ENCODE data around the gene MZT2A.
"Not testable (repeated sequence)": the region's sequence is repeated elsewhere in the genome, so short reads cannot be mapped to it uniquely, and the experiment has no call there.

MZT2A gene

GRCh38 chr2:131519871-131520470 is 27.8 kb upstream of the MZT2A start:
- not testable (repeated sequence) for H3K4me1 ChIP-seq (ENCODE audit: control insufficient read depth in 5 of 5, insufficient read depth in 5 of 5, low read length in 5 of 5); H3K27me3 ChIP-seq (ENCODE audit: control insufficient read depth in 5 of 5, insufficient read depth in 4 of 5, low read length in 5 of 5); H3K9ac ChIP-seq (ENCODE audit: low read length in 5 of 5); H3K9me3 ChIP-seq (ENCODE audit: control insufficient read depth in 5 of 5, low read length in 5 of 5); H3K4me3 ChIP-seq (ENCODE audit: low read depth in 1 of 5, low read length in 5 of 5); H3K27ac ChIP-seq (ENCODE audit: low read depth, low read length)
- H3K36me3 ChIP-seq (ENCODE audit: control insufficient read depth in 5 of 5, insufficient read depth in 5 of 5, low read length in 5 of 5): peaks cover 0 to 56% (median 41%) of the 10 kb centered on the region in 5 donors

- H3K9me3 ChIP-seq (ENCODE audit: control insufficient read depth in 5 of 5, low read length in 5 of 5): no peaks in the 10 kb centered on the region
- H3K4me1 ChIP-seq (ENCODE audit: control insufficient read depth in 5 of 5, insufficient read depth in 5 of 5, low read length in 5 of 5): no peaks in the 10 kb centered on the region
- no peak overlapping the region for H3K9ac ChIP-seq (ENCODE audit: low read length in 5 of 5)
- peaks cover 0 to 61% (median 41%) of the 10 kb centered on the region in 5 donors for H3K36me3 ChIP-seq (ENCODE audit: control insufficient read depth in 5 of 5, insufficient read depth in 5 of 5, low read length in 5 of 5)
- H3K27me3 ChIP-seq (ENCODE audit: control insufficient read depth in 5 of 5, insufficient read depth in 4 of 5, low read length in 5 of 5): no peaks in the 10 kb centered on the region
- H3K4me3 ChIP-seq (ENCODE audit: low read depth in 1 of 5, low read length in 5 of 5): no peak overlapping the region
- H3K27ac ChIP-seq (ENCODE audit: low read depth, low read length): no peak overlapping the region
Observed at GRCh38 chr2:131519466-131519865, 27.3 kb upstream of the MZT2A start.

GRCh38 chr2:131518531-131518930 is 26.3 kb upstream of the MZT2A start:
- H3K9me3 ChIP-seq (ENCODE audit: control insufficient read depth in 5 of 5, low read length in 5 of 5); H3K27ac ChIP-seq (ENCODE audit: low read depth, low read length); H3K9ac ChIP-seq (ENCODE audit: low read length in 5 of 5); H3K27me3 ChIP-seq (ENCODE audit: control insufficient read depth in 5 of 5, insufficient read depth in 4 of 5, low read length in 5 of 5); H3K4me3 ChIP-seq (ENCODE audit: low read depth in 1 of 5, low read length in 5 of 5); H3K4me1 ChIP-seq (ENCODE audit: control insufficient read depth in 5 of 5, insufficient read depth in 5 of 5, low read length in 5 of 5): not testable (repeated sequence)
- H3K36me3 ChIP-seq (ENCODE audit: control insufficient read depth in 5 of 5, insufficient read depth in 5 of 5, low read length in 5 of 5): peaks cover 0 to 70% (median 46%) of the 10 kb centered on the region in 5 donors

GRCh38 chr2:131517856-131518255 is 25.7 kb upstream of the MZT2A start:
- H3K36me3 ChIP-seq (ENCODE audit: control insufficient read depth in 5 of 5, insufficient read depth in 5 of 5, low read length in 5 of 5): peaks cover 0 to 76% (median 52%) of the 10 kb centered on the region in 5 donors
- not testable (repeated sequence) for H3K9me3 ChIP-seq (ENCODE audit: control insufficient read depth in 5 of 5, low read length in 5 of 5)

GRCh38 chr2:131517106-131517831 is 25.1 kb upstream of the MZT2A start:
- H3K9ac ChIP-seq (ENCODE audit: low read length in 5 of 5): no peak overlapping the region
- H3K36me3 ChIP-seq (ENCODE audit: control insufficient read depth in 5 of 5, insufficient read depth in 5 of 5, low read length in 5 of 5): peaks cover 0 to 82% (median 55%) of the 10 kb centered on the region in 5 donors
- no peak overlapping the region for H3K27ac ChIP-seq (ENCODE audit: low read depth, low read length)
- no peaks in the 10 kb centered on the region for H3K4me1 ChIP-seq (ENCODE audit: control insufficient read depth in 5 of 5, insufficient read depth in 5 of 5, low read length in 5 of 5)
- no peak overlapping the region for H3K4me3 ChIP-seq (ENCODE audit: low read depth in 1 of 5, low read length in 5 of 5)
- H3K27me3 ChIP-seq (ENCODE audit: control insufficient read depth in 5 of 5, insufficient read depth in 4 of 5, low read length in 5 of 5): no peaks in the 10 kb centered on the region
- no peaks in the 10 kb centered on the region for H3K9me3 ChIP-seq (ENCODE audit: control insufficient read depth in 5 of 5, low read length in 5 of 5)

More at GRCh38 chr2:131517856-131518255, 25.7 kb upstream of the MZT2A start:
- not testable (repeated sequence) for H3K9ac ChIP-seq (ENCODE audit: low read length in 5 of 5); H3K27me3 ChIP-seq (ENCODE audit: control insufficient read depth in 5 of 5, insufficient read depth in 4 of 5, low read length in 5 of 5); H3K4me1 ChIP-seq (ENCODE audit: control insufficient read depth in 5 of 5, insufficient read depth in 5 of 5, low read length in 5 of 5); H3K4me3 ChIP-seq (ENCODE audit: low read depth in 1 of 5, low read length in 5 of 5); H3K27ac ChIP-seq (ENCODE audit: low read depth, low read length)

GRCh38 chr2:131516621-131517020 is 24.4 kb upstream of the MZT2A start:
- H3K4me1 ChIP-seq (ENCODE audit: control insufficient read depth in 5 of 5, insufficient read depth in 5 of 5, low read length in 5 of 5); H3K9me3 ChIP-seq (ENCODE audit: control insufficient read depth in 5 of 5, low read length in 5 of 5); H3K4me3 ChIP-seq (ENCODE audit: low read depth in 1 of 5, low read length in 5 of 5); H3K9ac ChIP-seq (ENCODE audit: low read length in 5 of 5); H3K27ac ChIP-seq (ENCODE audit: low read depth, low read length); H3K27me3 ChIP-seq (ENCODE audit: control insufficient read depth in 5 of 5, insufficient read depth in 4 of 5, low read length in 5 of 5): not testable (repeated sequence)
- peaks cover 0 to 88% (median 53%) of the 10 kb centered on the region in 5 donors for H3K36me3 ChIP-seq (ENCODE audit: control insufficient read depth in 5 of 5, insufficient read depth in 5 of 5, low read length in 5 of 5)

- no peaks in the 10 kb centered on the region for H3K4me1 ChIP-seq (ENCODE audit: control insufficient read depth in 5 of 5, insufficient read depth in 5 of 5, low read length in 5 of 5)
- H3K4me3 ChIP-seq (ENCODE audit: low read depth in 1 of 5, low read length in 5 of 5): no peak overlapping the region
- no peak overlapping the region for H3K27ac ChIP-seq (ENCODE audit: low read depth, low read length)
- H3K27me3 ChIP-seq (ENCODE audit: control insufficient read depth in 5 of 5, insufficient read depth in 4 of 5, low read length in 5 of 5): no peaks in the 10 kb centered on the region
- H3K36me3 ChIP-seq (ENCODE audit: control insufficient read depth in 5 of 5, insufficient read depth in 5 of 5, low read length in 5 of 5): peaks cover 0 to 92% (median 52%) of the 10 kb centered on the region in 5 donors
- no peak overlapping the region for H3K9ac ChIP-seq (ENCODE audit: low read length in 5 of 5)
- H3K9me3 ChIP-seq (ENCODE audit: control insufficient read depth in 5 of 5, low read length in 5 of 5): no peaks in the 10 kb centered on the region
Observed at GRCh38 chr2:131516011-131516410, 23.8 kb upstream of the MZT2A start.

- peaks cover 0 to 89% (median 45%) of the 10 kb centered on the region in 5 donors for H3K36me3 ChIP-seq (ENCODE audit: control insufficient read depth in 5 of 5, insufficient read depth in 5 of 5, low read length in 5 of 5)
- H3K4me1 ChIP-seq (ENCODE audit: control insufficient read depth in 5 of 5, insufficient read depth in 5 of 5, low read length in 5 of 5); H3K27me3 ChIP-seq (ENCODE audit: control insufficient read depth in 5 of 5, insufficient read depth in 4 of 5, low read length in 5 of 5): not testable (repeated sequence)
Observed at GRCh38 chr2:131515235-131515634, 23.0 kb upstream of the MZT2A start.

GRCh38 chr2:131514408-131515166 is 22.4 kb upstream of the MZT2A start:
- not testable (repeated sequence) for H3K27ac ChIP-seq (ENCODE audit: low read depth, low read length); H3K4me3 ChIP-seq (ENCODE audit: low read depth in 1 of 5, low read length in 5 of 5); H3K9me3 ChIP-seq (ENCODE audit: control insufficient read depth in 5 of 5, low read length in 5 of 5); H3K27me3 ChIP-seq (ENCODE audit: control insufficient read depth in 5 of 5, insufficient read depth in 4 of 5, low read length in 5 of 5); H3K9ac ChIP-seq (ENCODE audit: low read length in 5 of 5); H3K4me1 ChIP-seq (ENCODE audit: control insufficient read depth in 5 of 5, insufficient read depth in 5 of 5, low read length in 5 of 5)
- H3K36me3 ChIP-seq (ENCODE audit: control insufficient read depth in 5 of 5, insufficient read depth in 5 of 5, low read length in 5 of 5): peaks cover 0 to 89% (median 45%) of the 10 kb centered on the region in 5 donors

More at GRCh38 chr2:131515235-131515634, 23.0 kb upstream of the MZT2A start:
- H3K27ac ChIP-seq (ENCODE audit: low read depth, low read length); H3K9me3 ChIP-seq (ENCODE audit: control insufficient read depth in 5 of 5, low read length in 5 of 5); H3K4me3 ChIP-seq (ENCODE audit: low read depth in 1 of 5, low read length in 5 of 5); H3K9ac ChIP-seq (ENCODE audit: low read length in 5 of 5): not testable (repeated sequence)
